ENCODE data around the gene VMO1.

The VMO1 gene

DNA sequence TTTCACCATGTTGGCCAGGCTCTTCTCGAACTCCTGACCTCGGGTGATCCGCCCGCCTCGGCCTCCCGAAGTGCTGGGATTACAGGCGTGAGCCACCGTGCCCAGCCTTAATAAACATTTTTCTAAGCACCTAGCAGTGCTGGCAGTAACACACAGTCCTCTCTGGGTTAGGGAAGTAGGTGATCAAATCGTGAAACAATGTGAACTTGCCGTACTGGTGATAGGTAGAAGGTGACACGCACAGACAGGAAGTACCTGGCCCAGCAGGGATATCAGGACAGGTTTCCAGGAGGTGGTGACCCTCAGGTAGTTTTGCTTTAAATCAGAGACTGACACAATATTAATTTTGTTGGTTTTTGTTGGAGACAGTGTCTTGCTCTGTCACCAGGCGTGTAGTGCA, 25.3 kb upstream of the VMO1 start:
- Histone ChIP-seq H2AFZ (ENCODE audit: insufficient read depth, low read length, poor library complexity) (no peak overlapping the region), H3K27me3 (ENCODE audit: insufficient read depth, low read length) (no peaks in the 10 kb centered on the region), H2BK12ac (ENCODE audit: low read length) (no peak overlapping the region), H3K36me3 (ENCODE audit: control insufficient read depth in 1 of 2, insufficient read depth in 2 of 2, low read length in 2 of 2) (peaks cover 41 to 44% of the 10 kb centered on the region in 2 experiments), H4K12ac (ENCODE audit: low read depth, low read length) (no peak overlapping the region), H2BK120ac (ENCODE audit: insufficient read depth, low read length, poor library complexity) (no peak overlapping the region), H4K8ac (ENCODE audit: low read depth, low read length) (no peak overlapping the region), H3K4me2 (ENCODE audit: low read length) (no peak overlapping the region), H3K79me2 (ENCODE audit: control insufficient read depth, insufficient read depth, low read length, poor library complexity) (peaks cover 6% of the 10 kb centered on the region), H4K91ac (ENCODE audit: low read depth, low read length) (no peak overlapping the region), H3K79me1 (ENCODE audit: low read length) (peaks cover 10% of the 10 kb centered on the region), H3K9me3 (ENCODE audit: insufficient read depth, low read depth, low read length) (peaks cover 2% of the 10 kb centered on the region), H2BK5ac (ENCODE audit: low read depth, low read length, poor library complexity) (no peak overlapping the region), H3K4ac (ENCODE audit: low read depth, low read length) (no peak overlapping the region), H3K27ac (ENCODE audit: low read depth, low read length) (no peak overlapping the region), H3K14ac (ENCODE audit: low read length) (no peak overlapping the region), H3K9ac (ENCODE audit: low read length) (no peak overlapping the region), H3K4me1 (ENCODE audit: control insufficient read depth in 1 of 2, insufficient read depth in 2 of 2, low read length in 2 of 2) (peaks cover 26 to 29% of the 10 kb centered on the region in 2 experiments), H3K23ac (ENCODE audit: low read length) (no peak overlapping the region), H3K18ac (ENCODE audit: low read length) (no peak overlapping the region), H3K4me3 (ENCODE audit: low read depth, low read length) (no peak overlapping the region), H2AK5ac (ENCODE audit: low read length) (no peak overlapping the region)
- DNase-seq: peak; percentile 79 to 88
- no CpG with 5 or more reads among the region's 12 CpGs for WGBS (ENCODE audit: extremely low coverage, insufficient coverage, insufficient read length)

DNA sequence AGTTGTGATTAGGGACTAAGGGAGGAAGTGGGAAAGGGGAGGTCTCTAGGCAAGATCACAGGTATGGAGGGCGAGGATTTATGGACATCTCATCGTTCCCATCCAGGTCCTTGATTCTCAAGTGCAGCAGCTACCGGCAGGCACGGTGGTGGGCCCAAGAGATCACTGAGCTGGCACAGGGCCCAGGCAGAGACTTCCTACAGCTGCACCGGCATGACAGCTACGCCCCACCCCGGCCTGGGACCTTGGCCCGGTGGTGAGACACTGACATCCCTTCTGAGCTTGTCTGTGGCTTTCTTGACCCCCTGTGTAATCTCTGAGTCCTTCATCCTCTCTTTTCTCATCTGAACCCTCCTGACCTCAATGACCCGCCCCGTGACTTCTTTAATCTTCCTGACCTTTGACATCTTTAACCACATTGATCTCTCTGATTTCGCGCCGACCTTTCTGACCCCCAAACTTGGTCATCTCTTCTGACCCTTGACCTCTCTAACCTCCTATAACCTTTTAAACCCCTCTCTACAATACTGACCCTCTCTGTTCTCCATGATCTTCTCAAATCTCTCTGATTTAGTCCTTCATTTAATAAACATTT, 24.6 kb upstream of the VMO1 start:
- Histone ChIP-seq H3K4ac (ENCODE audit: low read depth, low read length) (no peak overlapping the region), H3K23ac (ENCODE audit: low read length) (no peak overlapping the region)

DNA sequence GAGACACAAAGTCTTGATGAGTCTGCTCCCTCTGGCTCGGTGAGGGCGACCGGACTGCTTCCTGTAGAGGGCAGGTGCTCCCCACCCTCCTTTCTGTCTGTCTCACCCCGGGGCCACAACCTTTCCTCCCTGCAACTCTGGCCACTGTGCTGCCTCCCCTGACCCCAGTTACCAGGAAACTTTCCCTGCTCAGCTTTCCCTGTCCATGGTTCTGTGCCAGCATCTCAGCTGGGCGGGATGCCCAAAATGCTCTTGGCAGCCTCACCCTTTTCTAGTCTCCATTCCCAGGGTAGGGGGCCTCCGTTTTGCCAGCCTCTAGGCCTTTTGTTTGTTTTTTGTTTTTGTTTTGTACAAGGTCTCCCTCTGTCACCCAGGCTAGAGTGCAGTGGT, 22.2 kb upstream of the VMO1 start:
- Histone ChIP-seq H3K9ac (ENCODE audit: low read length) (no peak overlapping the region), H4K91ac (ENCODE audit: low read depth, low read length) (no peak overlapping the region), H3K4me3 (ENCODE audit: low read depth, low read length) (no peak overlapping the region), H4K8ac (ENCODE audit: low read depth, low read length) (no peak overlapping the region), H3K4ac (ENCODE audit: low read depth, low read length) (peak overlapping the region; percentile 70), H2BK5ac (ENCODE audit: low read depth, low read length, poor library complexity) (no peak overlapping the region), H3K14ac (ENCODE audit: low read length) (no peak overlapping the region), H4K12ac (ENCODE audit: low read depth, low read length) (no peak overlapping the region), H3K36me3 (ENCODE audit: control insufficient read depth in 1 of 2, insufficient read depth in 2 of 2, low read length in 2 of 2) (peaks cover 20 to 22% of the 10 kb centered on the region in 2 experiments), H3K27ac (ENCODE audit: low read depth, low read length) (no peak overlapping the region), H3K79me2 (ENCODE audit: control insufficient read depth, insufficient read depth, low read length, poor library complexity) (peaks cover 7% of the 10 kb centered on the region), H3K27me3 (ENCODE audit: insufficient read depth, low read length) (no peaks in the 10 kb centered on the region), H3K4me2 (ENCODE audit: low read length) (peak overlapping the region; percentile 66), H2BK120ac (ENCODE audit: insufficient read depth, low read length, poor library complexity) (no peak overlapping the region), H2AFZ (ENCODE audit: insufficient read depth, low read length, poor library complexity) (no peak overlapping the region), H2AK5ac (ENCODE audit: low read length) (peak overlapping the region; percentile 27), H2BK12ac (ENCODE audit: low read length) (peak overlapping the region; percentile 33), H3K9me3 (ENCODE audit: insufficient read depth, low read depth, low read length) (peaks cover 2% of the 10 kb centered on the region), H3K79me1 (ENCODE audit: low read length) (peaks cover 10% of the 10 kb centered on the region), H3K18ac (ENCODE audit: low read length) (peak overlapping the region; percentile 13), H3K4me1 (ENCODE audit: control insufficient read depth in 1 of 2, insufficient read depth in 2 of 2, low read length in 2 of 2) (peaks cover 26 to 29% of the 10 kb centered on the region in 2 experiments), H3K23ac (ENCODE audit: low read length) (no peak overlapping the region)
- WGBS (ENCODE audit: extremely low coverage, insufficient coverage, insufficient read length): no CpG with 5 or more reads among the region's 6 CpGs
- DNase-seq: no peak

More for the DNA sequence above, 24.6 kb upstream of the VMO1 start:
- Histone ChIP-seq H3K36me3 (ENCODE audit: control insufficient read depth in 1 of 2, insufficient read depth in 2 of 2, low read length in 2 of 2) (peaks cover 34 to 37% of the 10 kb centered on the region in 2 experiments), H3K9ac (ENCODE audit: low read length) (no peak overlapping the region), H2BK12ac (ENCODE audit: low read length) (no peak overlapping the region), H4K12ac (ENCODE audit: low read depth, low read length) (no peak overlapping the region), H3K18ac (ENCODE audit: low read length) (no peak overlapping the region), H2AFZ (ENCODE audit: insufficient read depth, low read length, poor library complexity) (no peak overlapping the region), H3K4me3 (ENCODE audit: low read depth, low read length) (no peak overlapping the region), H4K91ac (ENCODE audit: low read depth, low read length) (no peak overlapping the region), H2BK120ac (ENCODE audit: insufficient read depth, low read length, poor library complexity) (no peak overlapping the region), H3K79me2 (ENCODE audit: control insufficient read depth, insufficient read depth, low read length, poor library complexity) (peaks cover 7% of the 10 kb centered on the region), H3K9me3 (ENCODE audit: insufficient read depth, low read depth, low read length) (peaks cover 2% of the 10 kb centered on the region), H2AK5ac (ENCODE audit: low read length) (no peak overlapping the region), H3K27ac (ENCODE audit: low read depth, low read length) (no peak overlapping the region), H3K27me3 (ENCODE audit: insufficient read depth, low read length) (no peaks in the 10 kb centered on the region), H3K4me1 (ENCODE audit: control insufficient read depth in 1 of 2, insufficient read depth in 2 of 2, low read length in 2 of 2) (peaks cover 26 to 29% of the 10 kb centered on the region in 2 experiments), H2BK5ac (ENCODE audit: low read depth, low read length, poor library complexity) (no peak overlapping the region), H3K4me2 (ENCODE audit: low read length) (no peak overlapping the region), H4K8ac (ENCODE audit: low read depth, low read length) (no peak overlapping the region), H3K14ac (ENCODE audit: low read length) (no peak overlapping the region), H3K79me1 (ENCODE audit: low read length) (peaks cover 10% of the 10 kb centered on the region)
- DNase-seq: no peak
- WGBS (ENCODE audit: extremely low coverage, insufficient coverage, insufficient read length): no CpG with 5 or more reads among the region's 13 CpGs

DNA sequence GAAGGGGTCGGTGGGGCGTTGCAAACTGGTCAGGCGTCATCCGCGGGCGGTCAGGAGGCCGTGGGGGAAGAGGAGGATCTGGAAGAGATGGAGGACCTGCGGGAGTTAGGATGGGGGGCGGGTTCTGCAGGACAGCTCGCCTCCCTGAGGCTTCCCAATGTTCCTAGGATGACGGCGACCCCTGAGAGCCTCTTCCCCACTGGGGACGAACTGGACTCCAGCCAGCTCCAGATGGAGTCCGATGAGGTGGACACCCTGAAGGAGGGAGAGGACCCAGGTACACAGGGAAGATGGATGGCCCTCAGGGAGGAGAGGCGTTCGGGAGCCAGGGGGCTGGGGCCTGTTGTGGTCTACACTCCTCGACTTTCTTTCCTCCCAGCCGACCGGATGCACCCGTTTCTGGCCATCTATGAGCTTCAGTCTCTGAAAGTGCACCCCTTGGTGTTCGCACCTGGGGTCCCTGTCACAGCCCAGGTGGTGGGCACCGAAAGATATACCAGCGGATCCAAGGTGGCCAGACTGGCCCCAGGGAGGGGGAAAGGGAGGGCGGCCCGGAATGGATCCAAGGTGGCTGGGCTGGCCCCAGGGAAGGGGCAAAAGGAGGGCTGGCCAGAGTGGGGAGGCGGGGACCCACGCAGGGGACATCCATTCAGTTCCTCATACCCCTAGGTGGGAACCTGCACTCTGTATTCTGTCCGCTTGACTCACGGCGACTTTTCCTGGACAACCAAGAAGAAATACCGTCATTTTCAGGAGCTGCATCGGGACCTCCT, 21.6 kb upstream of the VMO1 start:
- H3K79me2 ChIP-seq (ENCODE audit: control insufficient read depth, insufficient read depth, low read length, poor library complexity): peaks cover 7% of the 10 kb centered on the region
- peak overlapping the region; percentile 32 for H4K91ac ChIP-seq (ENCODE audit: low read depth, low read length)
- peaks cover 10% of the 10 kb centered on the region for H3K79me1 ChIP-seq (ENCODE audit: low read length)
- H3K9ac ChIP-seq (ENCODE audit: low read length): peak overlapping the region; percentile 16
- peaks cover 20 to 22% of the 10 kb centered on the region in 2 experiments for H3K36me3 ChIP-seq (ENCODE audit: control insufficient read depth in 1 of 2, insufficient read depth in 2 of 2, low read length in 2 of 2)
- H2AK5ac ChIP-seq (ENCODE audit: low read length): peak overlapping the region; percentile 39
- WGBS (ENCODE audit: extremely low coverage, insufficient coverage, insufficient read length): no CpG with 5 or more reads among the region's 32 CpGs
- peak overlapping the region; percentile 29 for H2BK120ac ChIP-seq (ENCODE audit: insufficient read depth, low read length, poor library complexity)
- peak overlapping the region; percentile 59 for H4K8ac ChIP-seq (ENCODE audit: low read depth, low read length)
- H2BK12ac ChIP-seq (ENCODE audit: low read length): peak overlapping the region; percentile 33
- H3K14ac ChIP-seq (ENCODE audit: low read length): peak overlapping the region; percentile 65
- peak in 1 of 2 donors; percentile 7 for DNase-seq
- no peak overlapping the region for H3K23ac ChIP-seq (ENCODE audit: low read length)
- no peak overlapping the region for H3K27ac ChIP-seq (ENCODE audit: low read depth, low read length)
- peak overlapping the region; percentile 66 for H3K4me2 ChIP-seq (ENCODE audit: low read length)
- peak overlapping the region; percentile 70 for H3K4ac ChIP-seq (ENCODE audit: low read depth, low read length)
- H3K4me3 ChIP-seq (ENCODE audit: low read depth, low read length): peak overlapping the region; percentile 84
- no peaks in the 10 kb centered on the region for H3K27me3 ChIP-seq (ENCODE audit: insufficient read depth, low read length)
- peak overlapping the region; percentile 13 for H3K18ac ChIP-seq (ENCODE audit: low read length)
- H3K9me3 ChIP-seq (ENCODE audit: insufficient read depth, low read depth, low read length): peaks cover 2% of the 10 kb centered on the region
- peak overlapping the region; percentile 60 for H4K12ac ChIP-seq (ENCODE audit: low read depth, low read length)
- H2BK5ac ChIP-seq (ENCODE audit: low read depth, low read length, poor library complexity): no peak overlapping the region
- H3K4me1 ChIP-seq (ENCODE audit: control insufficient read depth in 1 of 2, insufficient read depth in 2 of 2, low read length in 2 of 2): peaks cover 26 to 29% of the 10 kb centered on the region in 2 experiments
- H2AFZ ChIP-seq (ENCODE audit: insufficient read depth, low read length, poor library complexity): no peak overlapping the region

All from trophoblast cell (in vitro differentiated cells and primary cell).